ENCODE measurements around the gene ARAF. TPM values are rescaled to one million over a fixed set of nuclear protein-coding genes. Genes with fewer than 3 reads are reported as not detected.

ARAF gene
- total RNA-seq, 3 donors from 2014 or later: 93.0 to 103 (median 97.3) TPM

GRCh38 chrX:47556045-47556623 is 4.9 kb upstream of the ARAF start:
- peaks cover 19% of the 10 kb centered on the region for H3K4me1 Mint-ChIP-seq (ENCODE audit: low read depth)
- H3K4me3 Mint-ChIP-seq: peak overlapping the region; percentile 82
- no peaks in the 10 kb centered on the region for H3K9me3 Mint-ChIP-seq
- no peaks in the 10 kb centered on the region for H3K27me3 Mint-ChIP-seq (ENCODE audit: low read depth)
- ATAC-seq (peak; percentile 85 to 87), DNase-seq (peak; percentile 74)
- no peaks in the 10 kb centered on the region for H3K36me3 Mint-ChIP-seq (ENCODE audit: insufficient read depth)

- Mint-ChIP-seq H3K4me1 (ENCODE audit: low read depth) (peaks cover 32% of the 10 kb centered on the region), H3K27me3 (ENCODE audit: low read depth) (no peaks in the 10 kb centered on the region), H3K36me3 (ENCODE audit: insufficient read depth) (peaks cover 3% of the 10 kb centered on the region), H3K9me3 (no peaks in the 10 kb centered on the region), H3K4me3 (no peak overlapping the region)
- no peak for ATAC-seq
- no peak for DNase-seq
Observed at GRCh38 chrX:47558436-47558835, 2.6 kb upstream of the ARAF start.

GRCh38 chrX:47560179-47560933 is 649 bp upstream of the ARAF start:
- no peak for ATAC-seq
- peaks cover 50% of the 10 kb centered on the region for H3K4me1 Mint-ChIP-seq (ENCODE audit: low read depth)
- H3K4me3 Mint-ChIP-seq: peak overlapping the region; percentile 91
- H3K27me3 Mint-ChIP-seq (ENCODE audit: low read depth): no peaks in the 10 kb centered on the region
- H3K9me3 Mint-ChIP-seq: no peaks in the 10 kb centered on the region
- H3K36me3 Mint-ChIP-seq (ENCODE audit: insufficient read depth): peaks cover 10% of the 10 kb centered on the region
- DNase-seq: no peak

GRCh38 chrX:47561659-47562151 is 700 bp downstream of the ARAF start:
- DNase-seq: no peak
- H3K4me3 Mint-ChIP-seq: peak overlapping the region; percentile 91
- H3K9me3 Mint-ChIP-seq: no peaks in the 10 kb centered on the region
- H3K36me3 Mint-ChIP-seq (ENCODE audit: insufficient read depth): peaks cover 15% of the 10 kb centered on the region
- ATAC-seq: no peak
- H3K27me3 Mint-ChIP-seq (ENCODE audit: low read depth): no peaks in the 10 kb centered on the region
- H3K4me1 Mint-ChIP-seq (ENCODE audit: low read depth): peaks cover 45% of the 10 kb centered on the region

- DNase-seq (no peak), ATAC-seq (no peak)
- Mint-ChIP-seq H3K27me3 (ENCODE audit: low read depth) (no peaks in the 10 kb centered on the region), H3K4me1 (ENCODE audit: low read depth) (peaks cover 43% of the 10 kb centered on the region), H3K9me3 (no peaks in the 10 kb centered on the region), H3K36me3 (ENCODE audit: insufficient read depth) (peaks cover 19% of the 10 kb centered on the region), H3K4me3 (peak overlapping the region; percentile 91)
Observed at GRCh38 chrX:47562615-47563243, 1.7 kb downstream of the ARAF start.

GRCh38 chrX:47563801-47564315 is 2.9 kb downstream of the ARAF start:
- DNase-seq (no peak), ATAC-seq (no peak)
- peaks cover 43% of the 10 kb centered on the region for H3K4me1 Mint-ChIP-seq (ENCODE audit: low read depth)
- no peaks in the 10 kb centered on the region for H3K9me3 Mint-ChIP-seq
- peak overlapping the region; percentile 64 for H3K4me3 Mint-ChIP-seq
- peaks cover 19% of the 10 kb centered on the region for H3K36me3 Mint-ChIP-seq (ENCODE audit: insufficient read depth)
- no peaks in the 10 kb centered on the region for H3K27me3 Mint-ChIP-seq (ENCODE audit: low read depth)

GRCh38 chrX:47564438-47565085 is 3.6 kb downstream of the ARAF start:
- ATAC-seq (no peak), DNase-seq (no peak)
- peaks cover 43% of the 10 kb centered on the region for H3K4me1 Mint-ChIP-seq (ENCODE audit: low read depth)
- H3K4me3 Mint-ChIP-seq: peak overlapping the region; percentile 33
- no peaks in the 10 kb centered on the region for H3K27me3 Mint-ChIP-seq (ENCODE audit: low read depth)
- H3K36me3 Mint-ChIP-seq (ENCODE audit: insufficient read depth): peaks cover 24% of the 10 kb centered on the region
- H3K9me3 Mint-ChIP-seq: no peaks in the 10 kb centered on the region

- ATAC-seq: no peak
- no peak for DNase-seq
- Mint-ChIP-seq H3K9me3 (no peaks in the 10 kb centered on the region), H3K4me3 (no peak overlapping the region), H3K4me1 (ENCODE audit: low read depth) (peaks cover 32% of the 10 kb centered on the region), H3K27me3 (ENCODE audit: low read depth) (no peaks in the 10 kb centered on the region), H3K36me3 (ENCODE audit: insufficient read depth) (peaks cover 38% of the 10 kb centered on the region)
Observed at GRCh38 chrX:47566841-47567240, 5.8 kb downstream of the ARAF start.

GRCh38 chrX:47568656-47569295 is 7.8 kb downstream of the ARAF start:
- Mint-ChIP-seq H3K27me3 (ENCODE audit: low read depth) (no peaks in the 10 kb centered on the region), H3K36me3 (ENCODE audit: insufficient read depth) (peaks cover 37% of the 10 kb centered on the region), H3K9me3 (no peaks in the 10 kb centered on the region), H3K4me1 (ENCODE audit: low read depth) (peaks cover 26% of the 10 kb centered on the region), H3K4me3 (no peak overlapping the region)
- no peak for DNase-seq
- peak; percentile 54 to 68 for ATAC-seq

- peaks cover 32% of the 10 kb centered on the region for H3K36me3 Mint-ChIP-seq (ENCODE audit: insufficient read depth)
- DNase-seq (no peak), ATAC-seq (no peak)
- H3K4me1 Mint-ChIP-seq (ENCODE audit: low read depth): peaks cover 12% of the 10 kb centered on the region
- H3K27me3 Mint-ChIP-seq (ENCODE audit: low read depth): no peaks in the 10 kb centered on the region
- no peak overlapping the region for H3K4me3 Mint-ChIP-seq
- no peaks in the 10 kb centered on the region for H3K9me3 Mint-ChIP-seq
Observed at GRCh38 chrX:47570794-47571193, 9.8 kb downstream of the ARAF start.

- H3K4me1 Mint-ChIP-seq (ENCODE audit: low read depth): peaks cover 12% of the 10 kb centered on the region
Observed at GRCh38 chrX:47571215-47571614, 10.2 kb downstream of the ARAF start.

GRCh38 chrX:47571896-47572295 is 10.9 kb downstream of the ARAF start:
- DNase-seq (no peak), ATAC-seq (no peak)
- peaks cover 13% of the 10 kb centered on the region for H3K4me1 Mint-ChIP-seq (ENCODE audit: low read depth)
- H3K4me3 Mint-ChIP-seq: no peak overlapping the region
- no peaks in the 10 kb centered on the region for H3K9me3 Mint-ChIP-seq
- peaks cover 26% of the 10 kb centered on the region for H3K36me3 Mint-ChIP-seq (ENCODE audit: insufficient read depth)
- peaks cover 2% of the 10 kb centered on the region for H3K27me3 Mint-ChIP-seq (ENCODE audit: low read depth)

More at GRCh38 chrX:47571215-47571614, 10.2 kb downstream of the ARAF start:
- peaks cover 31% of the 10 kb centered on the region for H3K36me3 Mint-ChIP-seq (ENCODE audit: insufficient read depth)
- DNase-seq (no peak), ATAC-seq (no peak)
- no peaks in the 10 kb centered on the region for H3K9me3 Mint-ChIP-seq
- H3K4me3 Mint-ChIP-seq: no peak overlapping the region
- no peaks in the 10 kb centered on the region for H3K27me3 Mint-ChIP-seq (ENCODE audit: low read depth)

- ATAC-seq: no peak
- no peak overlapping the region for H3K4me3 Mint-ChIP-seq
- no peaks in the 10 kb centered on the region for H3K9me3 Mint-ChIP-seq
- peaks cover 3% of the 10 kb centered on the region for H3K27me3 Mint-ChIP-seq (ENCODE audit: low read depth)
- peaks cover 15% of the 10 kb centered on the region for H3K4me1 Mint-ChIP-seq (ENCODE audit: low read depth)
- H3K36me3 Mint-ChIP-seq (ENCODE audit: insufficient read depth): peaks cover 23% of the 10 kb centered on the region
- no peak for DNase-seq
Observed at GRCh38 chrX:47572773-47573340, 11.9 kb downstream of the ARAF start.

All from activated T-cell treated with anti-CD3 and anti-CD28 coated beads, Interleukin-2, amount 50 U/mL, for 4 hours (primary cell).